GM21423 (cell line): ENCODE results near the gene TOMM22.

ENCODE experiments used
- ATAC-seq: cut with Tn5 transposase; IDR thresholded peaks from one replicate; pipeline ENCODE4 v1.9.1; 2021; ENCODE audit warnings: mild to moderate bottlenecking, moderate library complexity; ENCODE audit not compliant: unreplicated experiment

Gene TOMM22

GRCh38 chr22:38733329-38733723, 51.6 kb downstream of the TOMM22 start:
- ATAC-seq = no peak

DNA sequence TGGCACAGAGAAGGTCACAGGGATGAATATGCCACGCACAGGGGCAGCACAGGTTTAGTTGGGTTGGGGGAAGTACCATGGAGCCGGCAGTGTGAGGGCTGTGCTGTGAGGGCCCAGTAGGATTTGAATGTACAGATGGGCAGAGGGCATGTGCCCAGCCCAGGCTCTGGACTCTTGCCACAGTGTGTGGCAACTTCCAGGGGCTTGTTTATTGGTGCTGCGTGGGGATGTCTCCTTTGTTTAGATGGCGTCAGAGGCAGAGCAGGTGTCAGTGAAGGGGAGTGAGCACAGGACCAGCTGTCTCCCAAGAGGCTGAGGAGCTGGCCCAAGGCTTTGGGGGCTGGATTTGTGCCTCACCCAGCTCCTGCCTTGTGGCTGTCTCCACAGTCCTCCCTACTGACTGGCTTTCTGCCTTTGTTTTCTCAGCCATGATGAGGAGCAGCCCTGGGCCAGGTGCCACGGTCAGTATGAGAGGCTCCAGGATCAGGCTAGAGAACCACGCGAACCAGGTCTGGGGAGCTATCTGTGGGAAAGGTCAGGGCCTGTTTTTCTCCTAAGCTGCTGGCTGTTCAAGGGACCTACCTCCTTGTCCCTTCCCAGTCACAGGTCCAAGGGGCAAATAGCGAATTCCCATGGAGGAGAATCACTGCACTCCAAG, 52.1 kb downstream of the TOMM22 start:
- no peak for ATAC-seq

- ATAC-seq = no peak
Observed at GRCh38 chr22:38734421-38735100, 52.8 kb downstream of the TOMM22 start.
